Pulmonary artery endothelial cell (primary cell): ENCODE data around the gene PON3. TPM values are rescaled to one million over a fixed set of nuclear protein-coding genes. Genes with fewer than 3 reads are reported as not detected.
A peak's percentile ranks its signal among the peaks of the same experiment; 100 is the strongest.

ENCODE experiments used
- DNase-seq: peaks from one replicate; pipeline ENCODE4 v3.0.0-alpha.2; 2011; ENCODE audit warnings: low read depth, low spot score
- total RNA-seq: library from RNA; depleted of rRNA; stranded (reverse); fragments of >200 nt; gene quantifications from 2 replicates; pipeline ENCODE4 v1.2.3, GENCODE V29; 2014

PON3 gene
- total RNA-seq: 0.04 and 0.20 TPM in 2 replicates

DNA sequence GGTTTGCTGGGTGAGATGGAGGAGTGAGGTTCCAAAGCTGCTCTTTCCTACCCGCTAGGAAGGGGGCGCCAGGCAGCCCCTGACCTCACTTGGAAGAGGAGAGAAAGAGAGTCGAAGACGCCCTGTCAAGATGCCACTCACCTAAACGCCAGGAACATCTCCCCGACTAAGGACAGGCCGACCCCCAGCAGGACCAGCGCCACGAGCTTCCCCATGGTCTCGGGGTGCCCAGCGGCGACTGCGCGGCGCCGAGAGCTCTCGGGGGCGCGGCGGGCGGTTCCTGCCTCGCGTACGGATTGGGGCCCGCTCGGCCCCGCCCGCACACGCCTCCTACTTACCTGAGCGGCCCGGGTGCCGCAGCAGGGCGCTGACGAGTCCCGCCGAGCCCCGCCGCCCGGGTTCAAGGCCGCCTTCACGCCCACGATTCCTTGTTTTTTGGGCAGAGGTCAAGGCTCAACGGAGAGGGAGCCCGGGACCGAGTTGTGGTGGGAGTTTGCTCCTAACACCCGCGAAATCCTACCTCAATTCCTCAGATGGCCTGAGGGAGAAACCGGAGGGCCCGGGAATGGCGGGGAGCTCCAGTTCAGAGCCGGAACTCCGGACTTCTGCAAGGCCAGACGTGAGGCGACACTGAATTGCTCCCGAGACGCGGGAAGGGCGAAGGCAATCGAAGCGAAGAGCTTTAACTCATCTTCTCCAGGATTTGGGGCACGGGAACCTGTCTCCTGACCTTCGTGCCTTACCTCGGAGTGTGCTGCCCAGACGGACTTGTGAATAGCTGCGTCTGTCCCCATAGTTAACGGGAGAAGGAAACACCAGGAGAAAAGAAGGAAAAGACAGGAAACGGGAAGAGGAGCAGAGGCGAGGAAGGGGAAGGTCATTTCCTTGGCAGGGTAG lies at the start of gene PON3:
PON3 (minus strand) TSS at position 240 of the 897 bp plus-strand sequence; CDS start at position 215, 25 bp downstream.
- no peak for DNase-seq

DNA sequence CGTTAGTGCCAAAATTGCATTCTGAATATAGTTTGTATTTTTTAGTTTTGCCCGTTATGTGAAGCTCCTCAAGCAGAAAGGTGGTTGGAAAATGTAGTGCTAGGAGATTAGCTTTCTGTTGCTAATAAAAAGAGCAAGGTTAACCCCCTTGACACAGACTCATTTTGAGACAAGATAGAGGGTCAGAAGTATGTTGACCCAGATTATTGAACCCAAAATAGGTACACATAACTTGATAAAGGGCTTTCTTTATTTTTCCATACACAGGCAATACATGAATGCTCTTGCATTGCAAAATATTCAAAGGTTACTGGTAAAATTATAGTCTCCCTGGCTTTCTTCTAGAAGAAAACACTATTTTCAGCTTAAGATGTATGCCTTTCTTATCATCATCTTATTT lies 48.6 kb upstream of the PON3 start:
- no peak for DNase-seq

DNA sequence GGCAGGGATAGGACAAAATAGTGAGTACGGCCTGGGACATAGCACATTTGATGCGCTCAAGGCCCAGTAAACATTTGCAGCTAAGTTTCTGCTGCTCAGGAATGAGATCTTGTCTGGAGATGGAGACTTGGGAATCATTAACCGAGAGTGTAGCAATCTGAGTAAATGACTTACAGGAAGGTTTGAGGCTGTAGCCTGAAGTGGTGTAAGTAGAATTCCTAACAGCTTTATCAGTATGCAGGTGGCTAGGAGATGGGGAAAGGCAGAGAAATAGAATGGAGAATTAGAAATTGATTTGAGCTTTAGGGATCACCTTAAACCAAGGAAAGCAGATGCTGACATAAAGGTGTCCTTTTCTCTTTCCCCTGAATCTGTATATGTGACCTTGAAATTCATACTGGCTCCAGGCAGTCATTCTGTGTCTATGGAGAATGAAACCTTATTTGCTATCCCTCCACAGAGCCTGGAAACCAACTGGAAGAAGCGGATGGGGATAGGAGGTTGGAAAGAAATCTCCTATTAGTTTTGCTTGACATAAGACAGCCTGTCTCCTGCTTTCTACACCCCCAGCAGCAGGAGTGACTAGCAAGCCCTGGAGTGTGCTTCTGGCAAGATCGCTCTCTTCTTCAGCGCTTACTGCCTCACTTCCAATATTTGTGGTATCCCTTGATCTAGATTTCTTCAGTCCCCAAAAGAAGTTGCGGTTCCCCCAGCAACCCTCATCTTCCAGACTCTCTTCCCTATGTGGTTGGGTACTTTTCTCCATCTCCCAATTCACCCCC lies 45.1 kb upstream of the PON3 start:
- no peak for DNase-seq

DNA sequence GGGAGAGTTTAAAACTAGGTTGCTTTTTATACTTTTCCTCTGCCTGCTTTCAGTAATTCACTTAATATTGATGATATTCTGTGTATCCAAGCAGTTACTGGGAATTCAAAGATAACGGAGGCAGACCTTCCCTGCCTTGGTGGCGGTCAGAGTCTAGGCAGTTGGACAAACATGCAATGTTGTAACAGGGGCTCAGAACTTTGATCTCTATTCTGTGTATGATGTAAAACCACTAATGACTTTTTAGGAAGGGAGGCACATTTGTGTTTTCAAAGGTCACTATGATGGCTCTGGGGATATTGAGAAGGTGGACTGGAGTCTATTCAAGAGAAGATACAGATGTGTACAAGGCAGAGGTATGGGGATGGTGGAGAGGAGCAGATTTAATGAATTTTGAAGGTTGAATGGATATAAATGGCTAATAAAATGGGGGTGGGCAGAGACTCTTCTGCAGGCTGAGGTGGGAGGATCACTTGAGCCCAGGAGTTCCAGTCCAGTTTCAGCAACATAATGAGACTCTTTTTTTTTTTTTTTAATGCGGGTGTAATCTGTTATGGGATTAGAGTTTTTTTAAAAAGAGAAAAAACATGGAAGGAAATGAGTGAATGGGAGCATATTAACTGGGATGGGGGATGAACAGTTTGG lies 44.3 kb upstream of the PON3 start:
- no peak for DNase-seq

DNA sequence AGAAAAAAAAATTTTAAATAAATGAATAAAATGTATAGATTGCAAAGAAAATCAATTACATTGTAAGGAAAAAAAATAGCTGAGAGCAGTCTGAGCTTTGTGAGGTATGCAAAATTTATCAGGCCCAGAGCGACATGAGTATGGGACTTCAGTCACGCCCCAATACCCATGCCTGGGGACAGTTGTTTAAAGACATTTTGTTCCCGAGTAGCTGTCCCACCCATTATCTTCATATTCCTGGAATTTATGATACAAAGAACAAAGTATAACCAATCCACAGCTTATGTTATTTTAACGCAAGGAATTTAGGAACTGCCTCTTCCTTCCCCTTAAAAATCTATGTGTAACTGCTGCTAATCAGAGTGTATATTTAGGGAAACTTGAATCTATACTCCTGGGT lies 40.2 kb upstream of the PON3 start:
- no peak for DNase-seq

DNA sequence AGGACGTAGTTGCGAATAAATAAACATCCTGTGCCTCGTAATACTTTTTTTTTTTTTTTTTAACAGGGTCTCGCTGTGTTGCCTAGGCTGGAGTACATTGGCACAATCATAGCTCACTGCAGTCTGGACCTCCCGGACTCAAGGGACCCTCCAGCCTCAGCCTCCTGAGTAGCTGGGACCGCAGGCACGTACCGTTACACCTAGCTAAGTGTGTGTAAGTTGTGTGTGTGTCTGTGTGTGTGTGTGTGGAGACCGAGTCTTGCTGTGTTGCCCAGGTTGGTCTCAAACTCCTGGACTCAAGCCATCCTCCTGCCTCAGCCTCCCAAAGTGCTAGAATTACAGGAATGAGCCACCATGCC lies 39.2 kb upstream of the PON3 start:
- DNase-seq: no peak

DNA sequence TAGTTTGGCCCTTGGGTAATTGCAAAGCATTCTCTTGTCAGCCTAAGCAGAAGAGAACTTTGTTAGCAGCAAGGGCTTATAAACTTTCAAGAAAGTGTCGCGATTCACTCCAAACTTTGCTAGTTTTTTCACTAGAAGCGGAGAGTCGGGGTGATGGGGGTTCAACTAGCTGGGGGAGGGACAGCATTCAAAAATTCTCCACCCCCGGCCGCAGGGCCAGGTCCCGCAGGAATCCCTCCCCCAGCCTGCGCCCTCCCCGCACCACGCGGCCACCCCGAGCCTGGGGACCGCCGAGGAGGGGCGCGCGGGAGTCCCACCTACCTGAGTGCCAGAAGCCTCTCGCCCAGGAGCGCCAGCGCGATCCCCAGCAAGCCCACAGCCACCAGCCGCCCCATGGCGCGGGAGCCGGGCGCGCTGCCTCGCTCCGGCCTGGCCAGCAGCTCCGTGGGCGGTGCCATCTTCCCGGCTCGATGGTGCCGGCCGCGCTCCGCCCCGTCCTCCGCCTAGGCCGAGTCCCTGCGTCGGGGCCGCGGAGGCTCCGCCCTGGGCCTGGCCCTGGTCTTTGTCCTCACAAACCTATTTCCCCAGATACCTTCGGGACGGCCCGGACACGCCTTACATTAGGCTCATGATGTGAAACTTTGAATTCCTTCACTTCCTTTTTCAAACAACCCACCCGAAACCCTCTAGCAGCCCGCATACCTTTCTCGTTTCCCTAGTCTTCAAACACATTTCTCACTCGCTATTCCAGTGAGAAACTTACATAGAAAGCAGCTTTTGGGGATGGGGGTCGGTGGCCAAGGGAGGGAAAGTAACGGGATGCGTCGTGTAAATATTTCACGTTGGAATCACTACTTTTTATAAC lies 38.6 kb upstream of the PON3 start, which contains the start of gene PON2:
PON2 (minus strand) TSS at position 472 of the 865 bp plus-strand sequence; CDS start at position 395, 77 bp downstream.
- peak; percentile 49 for DNase-seq

DNA sequence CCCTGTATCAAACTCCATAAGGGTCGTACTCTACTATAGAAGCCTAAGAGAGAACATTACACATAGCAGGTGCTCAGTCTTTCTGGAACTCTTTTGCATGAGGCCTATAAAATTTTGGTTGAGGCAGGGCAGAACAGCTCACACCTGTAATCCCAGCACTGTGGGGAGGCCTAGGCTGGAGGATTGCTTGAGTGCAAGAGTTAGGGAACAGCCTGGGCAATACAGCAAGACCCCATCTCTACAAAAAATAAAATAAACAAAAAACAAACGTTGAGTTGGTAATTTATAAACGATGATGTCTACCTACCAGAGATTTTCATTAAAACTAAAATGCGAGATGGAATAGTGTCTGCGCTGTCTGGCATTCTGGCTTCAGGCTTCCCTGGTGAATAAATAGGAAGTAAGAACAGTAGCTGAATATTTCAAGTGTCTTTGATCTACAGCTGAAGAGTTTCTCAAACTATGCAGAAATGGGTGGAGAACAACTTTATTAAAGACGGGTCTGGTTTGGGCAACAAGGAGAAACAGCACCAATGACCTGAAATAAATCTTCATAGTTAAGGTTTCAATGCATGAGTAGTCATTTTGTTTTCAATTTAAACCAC lies 37.9 kb upstream of the PON3 start:
- no peak for DNase-seq

DNA sequence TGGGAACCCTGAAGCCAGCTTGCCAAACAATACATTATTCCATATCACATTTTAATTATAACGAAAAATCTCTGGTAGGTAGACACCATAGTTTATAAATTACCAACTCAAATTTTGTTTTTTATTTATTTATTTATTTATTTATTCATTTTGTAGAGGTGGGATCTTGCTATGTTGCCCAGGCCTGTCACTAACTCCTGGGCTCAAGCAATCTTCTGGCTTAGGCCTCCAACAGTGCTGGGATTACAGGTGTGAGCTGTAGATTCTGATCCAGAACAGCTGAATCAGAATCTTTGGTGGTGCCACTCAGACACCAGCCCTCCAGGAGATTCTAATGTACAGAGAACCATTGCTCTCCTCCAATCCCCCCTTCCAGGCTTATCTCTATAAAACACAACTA lies 37.0 kb upstream of the PON3 start:
- DNase-seq: no peak

DNA sequence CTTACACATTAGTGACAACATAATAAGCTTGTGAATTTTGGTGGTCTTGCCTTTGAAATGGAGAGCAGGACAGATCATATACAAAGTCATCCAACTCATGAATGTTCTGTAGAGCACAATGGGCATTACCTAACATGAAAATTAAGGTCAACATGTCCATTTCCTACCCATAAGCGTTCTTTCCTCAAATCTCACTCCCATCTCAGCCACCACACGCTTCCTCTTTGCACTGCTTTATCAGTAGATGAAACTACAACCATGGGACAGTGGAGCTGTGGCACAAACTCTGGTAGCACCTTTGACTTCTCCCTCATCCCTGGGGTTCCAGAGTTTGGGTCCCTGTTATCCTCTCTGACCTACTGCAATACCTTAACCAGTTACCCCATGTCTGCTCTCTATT lies 36.4 kb upstream of the PON3 start:
- no peak for DNase-seq

DNA sequence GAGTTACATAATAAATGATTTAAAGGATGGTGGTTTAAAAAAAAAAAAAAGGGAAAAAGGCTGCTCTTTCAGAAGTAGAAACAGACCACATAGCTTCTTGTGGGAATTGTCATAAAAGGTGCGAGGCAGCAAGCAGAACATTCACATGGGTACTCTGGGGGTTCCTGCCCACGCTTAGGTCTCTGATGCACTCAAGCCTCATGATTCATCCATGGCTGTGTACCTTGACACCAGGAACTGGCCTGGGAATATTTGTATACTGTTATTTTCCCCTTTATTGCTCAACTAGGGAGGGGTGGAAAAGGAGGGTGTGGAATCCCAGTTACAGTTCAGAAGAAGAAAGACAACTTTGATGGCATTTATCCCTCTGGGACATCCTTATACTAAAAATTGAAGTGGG lies 34.7 kb upstream of the PON3 start:
- DNase-seq: no peak

DNA sequence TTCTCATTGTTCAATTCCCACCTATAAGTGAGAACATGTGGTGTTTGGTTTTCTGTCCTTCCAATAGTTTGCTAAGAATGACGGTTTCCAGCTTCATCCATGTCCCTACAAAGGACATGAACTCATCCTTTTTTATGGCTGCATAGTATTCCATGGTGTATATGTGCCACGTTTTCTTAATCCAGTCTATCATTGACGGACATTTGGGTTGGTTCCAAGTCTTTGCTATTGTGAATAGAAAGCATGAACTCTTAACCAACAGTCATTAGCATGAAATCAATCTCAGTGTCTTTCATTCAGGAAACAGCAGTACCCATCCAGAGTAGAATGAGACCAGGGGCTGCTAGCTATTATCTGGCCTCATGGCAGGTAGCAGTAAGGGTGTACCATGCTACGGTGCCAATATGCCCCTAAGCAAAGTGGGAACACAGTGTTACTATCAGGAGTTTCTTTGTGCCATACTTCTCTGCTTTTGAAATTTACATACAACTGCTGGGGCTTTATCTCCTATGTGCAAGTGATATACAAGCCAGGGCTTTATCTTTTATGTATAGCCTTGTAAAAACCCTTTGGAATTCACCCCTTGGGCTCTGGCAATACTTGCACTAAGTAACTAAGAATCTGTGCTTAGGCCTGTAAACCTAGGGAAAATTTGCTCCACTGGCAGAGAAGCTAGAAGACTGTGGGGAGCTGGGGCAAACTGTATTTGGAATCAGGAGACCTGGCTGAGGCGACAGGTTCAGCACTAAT lies 33.2 kb upstream of the PON3 start:
- no peak for DNase-seq

DNA sequence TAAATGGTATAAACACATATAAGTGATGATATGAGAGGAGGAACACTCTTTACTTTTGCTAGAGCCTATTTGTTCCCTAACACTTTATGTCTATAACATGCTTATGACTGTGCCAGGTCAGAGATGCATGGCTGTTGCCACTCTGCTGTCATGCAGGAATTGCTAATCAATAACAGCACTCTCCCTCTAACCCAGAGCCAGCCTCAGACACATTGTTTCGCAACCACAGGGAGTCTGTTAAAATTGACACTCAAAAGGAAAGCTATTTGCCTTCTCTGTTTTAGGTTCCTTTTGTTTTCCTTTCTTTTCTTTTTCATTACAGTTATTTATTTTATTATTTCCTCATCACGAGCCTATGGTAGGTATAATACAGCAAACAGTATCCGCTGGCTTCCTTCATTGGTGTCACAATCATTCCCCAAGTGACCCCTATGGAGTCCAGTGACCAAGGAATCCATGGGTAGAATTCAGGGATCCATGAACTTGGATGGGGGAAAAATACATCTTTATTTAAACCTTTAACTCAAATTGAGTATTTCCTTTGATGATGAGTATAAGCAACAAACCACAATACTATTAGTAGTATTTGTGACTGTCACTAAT lies 31.8 kb upstream of the PON3 start:
- DNase-seq: no peak

DNA sequence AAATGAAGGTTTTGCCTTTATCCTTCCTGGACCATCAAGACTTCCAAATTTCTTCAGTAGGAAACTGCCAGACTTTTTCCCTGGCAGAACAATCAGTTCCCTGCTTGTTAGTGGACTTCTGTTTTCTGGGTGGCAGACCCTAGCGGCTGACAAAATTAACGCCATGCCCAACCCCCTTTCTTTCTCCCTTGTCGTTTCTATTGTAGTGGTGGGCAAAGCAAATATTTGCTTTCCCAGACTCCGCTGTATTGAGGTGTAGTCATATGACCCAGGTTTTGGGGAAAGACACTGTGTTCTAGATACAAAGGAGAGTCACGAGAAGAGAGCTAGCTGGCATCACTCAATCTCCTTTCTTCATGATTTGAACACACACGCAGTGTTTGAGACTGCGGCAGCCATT lies 31.0 kb upstream of the PON3 start:
- no peak for DNase-seq

DNA sequence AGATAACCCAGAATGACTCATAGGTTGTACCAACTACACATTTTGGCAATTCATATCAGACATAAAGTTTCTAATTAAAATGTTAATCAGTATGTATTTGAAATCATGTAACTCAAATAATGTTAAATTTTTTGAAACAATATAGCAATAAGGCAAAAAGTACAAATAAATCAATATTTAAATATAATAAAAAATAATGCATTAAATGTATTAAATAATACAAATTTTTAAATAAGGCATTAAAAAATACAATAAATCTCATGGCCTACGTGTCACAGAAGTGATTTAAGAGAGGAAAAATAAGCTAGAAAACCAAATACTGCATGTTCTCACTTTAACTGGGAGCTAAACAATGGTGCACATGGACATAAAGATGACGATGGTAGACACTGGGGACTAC lies 29.5 kb upstream of the PON3 start:
- DNase-seq: no peak

DNA sequence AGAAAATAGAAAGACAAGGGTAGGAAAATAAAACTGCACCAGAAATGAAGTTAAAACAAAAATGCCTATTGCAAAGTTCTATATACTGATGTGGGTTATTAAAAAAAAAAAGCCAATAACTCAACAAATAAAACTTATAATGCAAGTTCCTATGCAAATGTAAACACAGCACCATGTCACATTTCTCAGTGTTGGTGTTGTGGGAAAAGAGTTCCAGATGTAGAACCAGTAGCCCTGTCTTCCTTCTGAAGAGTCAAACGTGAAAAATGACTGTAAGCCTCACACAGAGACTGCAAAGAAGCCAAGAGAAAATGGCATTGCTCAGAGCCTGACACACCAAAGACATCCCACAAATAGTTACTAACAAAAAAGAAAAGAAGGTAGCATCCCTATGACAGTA lies 28.5 kb upstream of the PON3 start:
- no peak for DNase-seq

DNA sequence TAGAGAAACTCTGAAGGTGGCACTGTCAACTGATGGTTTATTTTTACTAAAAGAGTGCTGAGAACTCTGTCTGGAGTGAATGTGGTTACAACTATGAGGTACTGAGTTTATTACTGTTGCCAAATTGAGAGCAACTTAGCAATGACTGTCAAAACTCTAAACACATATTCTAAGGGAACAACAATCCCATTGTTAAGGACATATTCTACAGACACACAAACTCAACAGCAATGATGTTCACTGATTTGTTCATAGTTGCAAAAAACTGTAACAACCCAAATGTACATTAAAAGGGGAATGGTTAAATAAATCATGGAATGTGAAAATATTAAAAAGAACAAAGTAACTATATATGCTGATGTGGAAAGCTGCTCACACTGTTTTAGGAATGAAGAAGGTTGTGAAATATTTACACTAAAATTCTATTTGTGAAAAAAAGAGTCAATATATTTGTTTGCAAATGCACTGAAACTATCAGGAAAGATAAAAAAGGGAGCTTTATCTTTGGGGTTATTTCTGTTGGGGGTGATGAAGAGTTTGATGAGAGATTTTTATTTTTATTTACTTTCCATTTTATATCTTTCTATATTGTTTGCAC lies 25.8 kb upstream of the PON3 start:
- DNase-seq: no peak

DNA sequence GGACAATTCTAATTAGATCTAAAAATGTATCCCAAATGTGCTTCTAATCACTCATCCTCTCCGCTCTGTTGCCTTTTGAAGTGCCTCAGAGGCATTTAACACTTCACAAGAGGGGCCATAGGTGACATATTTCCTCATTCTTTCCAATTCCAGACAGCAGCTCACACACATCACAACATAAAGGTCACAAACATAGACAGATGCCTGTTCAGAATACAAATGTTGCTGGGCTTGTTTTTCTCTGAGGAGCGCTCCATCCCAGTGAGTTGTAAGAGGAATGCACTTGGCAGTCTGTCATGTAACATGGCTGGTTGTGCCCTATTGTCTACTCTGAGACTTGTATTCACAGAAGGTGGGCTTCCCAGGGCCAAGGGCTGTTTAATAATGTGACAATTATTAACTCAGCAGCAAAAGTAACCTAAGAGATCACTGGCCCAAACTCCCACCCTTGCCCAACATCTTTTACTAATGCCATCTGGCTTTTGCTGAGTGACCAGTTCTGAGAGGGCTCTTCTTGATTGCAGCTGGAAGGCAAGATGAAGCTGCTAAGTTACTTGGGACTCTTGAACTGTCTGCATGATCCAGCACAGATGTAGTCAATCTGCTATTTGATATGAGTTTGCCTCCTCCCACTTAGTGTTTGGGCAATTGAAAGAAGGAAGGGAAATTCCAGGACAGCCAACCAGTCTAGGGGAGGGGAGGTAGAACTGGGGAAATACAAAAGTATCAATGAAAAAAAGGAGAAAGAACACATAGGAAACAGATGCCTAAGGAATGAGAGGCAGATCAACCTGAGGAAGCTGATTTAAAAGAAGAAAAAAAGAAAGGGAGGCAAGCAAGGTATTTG lies 25.0 kb upstream of the PON3 start:
- no peak for DNase-seq
